MM.1S (cell line): ENCODE measurements around the gene OR2A25.
"Not testable (repeated sequence)": the region's sequence is repeated elsewhere in the genome, so short reads cannot be mapped to it uniquely, and the experiment has no call there.

Source experiments
- DNase-seq: peaks from one replicate; pipeline ENCODE4 v3.0.0-alpha.2; 2015
- H2AFZ ChIP-seq: fragments of 300-600 bp; sonication (generic); 2 replicates; pipeline ENCODE4 v1.6.0; 2016; ENCODE audit warnings: antibody characterized with exemption, low read length
- H3F3A ChIP-seq: fragments of 300-600 bp; sonication (generic); 2 replicates; pipeline ENCODE4 v1.6.1; 2016; ENCODE audit warnings: mild to moderate bottlenecking, antibody characterized with exemption, low read length, moderate library complexity, mixed read lengths; ENCODE audit not compliant: insufficient read depth
- H3K27ac ChIP-seq: fragments of 300-600 bp; sonication (generic); 2 replicates; pipeline ENCODE4 v1.5.1; 2016; ENCODE audit warnings: mild to moderate bottlenecking, low read length
- H3K27me3 ChIP-seq: fragments of 300-600 bp; sonication (generic); replicated peaks from 2 replicates; pipeline ENCODE4 v1.6.0; 2016; ENCODE audit warnings: low read length; ENCODE audit not compliant: insufficient read depth
- H3K36me3 ChIP-seq: fragments of 300-600 bp; sonication (generic); replicated peaks from 2 replicates; pipeline ENCODE4 v1.6.1; 2016; ENCODE audit warnings: mild to moderate bottlenecking, low read length, mixed read lengths; ENCODE audit not compliant: insufficient read depth
- H3K4me1 ChIP-seq: fragments of 300-600 bp; sonication (generic); 2 replicates; pipeline ENCODE4 v1.6.1; 2016; ENCODE audit warnings: low read length, mixed read lengths
- H3K4me2 ChIP-seq: fragments of 300-600 bp; sonication (generic); 2 replicates; pipeline ENCODE4 v1.6.0; 2016; ENCODE audit warnings: low read depth, low read length
- H3K4me3 ChIP-seq: fragments of 300-600 bp; sonication (generic); 2 replicates; pipeline ENCODE4 v1.5.1; 2016; ENCODE audit warnings: low read length, mixed read lengths
- H3K79me2 ChIP-seq: fragments of 300-600 bp; sonication (generic); 2 replicates; pipeline ENCODE4 v1.6.1; 2016; ENCODE audit warnings: mixed run types, low read length, mixed read lengths
- H3K9ac ChIP-seq: fragments of 300-600 bp; sonication (generic); 2 replicates; pipeline ENCODE4 v1.6.1; 2016; ENCODE audit warnings: low read length, mixed read lengths
- H3K9me2 ChIP-seq: fragments of 300-600 bp; sonication (generic); replicated peaks from 2 replicates; pipeline ENCODE4 v1.6.1; 2016; ENCODE audit warnings: mild to moderate bottlenecking, low read length, mixed read lengths; ENCODE audit not compliant: insufficient read depth
- H3K9me3 ChIP-seq: fragments of 300-600 bp; sonication (generic); replicated peaks from 2 replicates; pipeline ENCODE4 v1.6.1; 2016; ENCODE audit warnings: mild to moderate bottlenecking, low read length, mixed read lengths; ENCODE audit not compliant: insufficient read depth
- H4K20me1 ChIP-seq: fragments of 300-600 bp; sonication (generic); 2 replicates; pipeline ENCODE4 v1.6.1; 2016; ENCODE audit warnings: mild to moderate bottlenecking, low read length, moderate library complexity, mixed read lengths; ENCODE audit not compliant: insufficient read depth
- CTCF ChIP-seq: fragments of 300-600 bp; sonication (generic); IDR thresholded peaks from 2 replicates; pipeline ENCODE4 v1.5.1; 2016; ENCODE audit warnings: antibody characterized with exemption, low read length, mixed read lengths
- EZH2 ChIP-seq: fragments of 300-600 bp; sonication (generic); optimal IDR thresholded peaks from 2 replicates; pipeline ENCODE3; 2017; ENCODE audit warnings: low read depth, mild to moderate bottlenecking, antibody characterized with exemption, low read length, mixed read lengths
- EZH2phosphoT487 ChIP-seq: fragments of 300-600 bp; sonication (generic); IDR thresholded peaks from 2 replicates; pipeline ENCODE4 v1.6.1; 2018; ENCODE audit warnings: antibody characterized with exemption, low read length

Gene OR2A25

GRCh38 chr7:144049491-144049890, 20.1 kb upstream of the OR2A25 start:
- H3K27ac ChIP-seq: no peak overlapping the region
- H3K4me1 ChIP-seq: no peaks in the 10 kb centered on the region
- H3K9ac ChIP-seq: no peak overlapping the region

GRCh38 chr7:144050093-144050492, 19.5 kb upstream of the OR2A25 start:
- Histone ChIP-seq H3K4me1 (no peaks in the 10 kb centered on the region), H3K4me3 (no peak overlapping the region), H2AFZ (no peak overlapping the region), H3K4me2 (no peak overlapping the region), H3F3A (no peaks in the 10 kb centered on the region), H3K27me3 (no peaks in the 10 kb centered on the region), H3K9ac (no peak overlapping the region), H3K9me3 (no peaks in the 10 kb centered on the region), H3K79me2 (no peaks in the 10 kb centered on the region), H3K27ac (no peak overlapping the region), H3K36me3 (no peaks in the 10 kb centered on the region), H4K20me1 (no peaks in the 10 kb centered on the region), H3K9me2 (no peaks in the 10 kb centered on the region)
- TF ChIP-seq CTCF (no peak), EZH2 (no peak), EZH2phosphoT487 (no peak)
- no peak for DNase-seq

More at GRCh38 chr7:144049491-144049890, 20.1 kb upstream of the OR2A25 start:
- Histone ChIP-seq H3K9me3 (no peaks in the 10 kb centered on the region), H3K27me3 (no peaks in the 10 kb centered on the region), H2AFZ (no peak overlapping the region), H3K4me2 (no peak overlapping the region), H3F3A (no peaks in the 10 kb centered on the region), H3K79me2 (no peaks in the 10 kb centered on the region), H3K9me2 (no peaks in the 10 kb centered on the region), H3K4me3 (no peak overlapping the region), H3K36me3 (no peaks in the 10 kb centered on the region), H4K20me1 (no peaks in the 10 kb centered on the region)
- TF ChIP-seq CTCF: no peak
- no peak for TF ChIP-seq EZH2
- TF ChIP-seq EZH2phosphoT487: no peak
- no peak for DNase-seq

- H3K27me3 ChIP-seq, H3K9ac ChIP-seq, H3F3A ChIP-seq, H3K9me3 ChIP-seq, H3K4me2 ChIP-seq, H3K9me2 ChIP-seq, H4K20me1 ChIP-seq, H3K36me3 ChIP-seq, H3K4me3 ChIP-seq, H2AFZ ChIP-seq, H3K79me2 ChIP-seq, DNase-seq, H3K4me1 ChIP-seq, H3K27ac ChIP-seq: not testable (repeated sequence)
These were observed 18.7 kb upstream of the OR2A25 start for GRCh38 chr7:144050884-144051283.

- TF ChIP-seq EZH2 (no peak), EZH2phosphoT487 (no peak), CTCF (no peak)
- H4K20me1 ChIP-seq: no peaks in the 10 kb centered on the region
- H3K9ac ChIP-seq: no peak overlapping the region
- H3K36me3 ChIP-seq: no peaks in the 10 kb centered on the region
- no peak overlapping the region for H3K4me3 ChIP-seq
- H3K4me2 ChIP-seq: no peak overlapping the region
- no peaks in the 10 kb centered on the region for H3K9me2 ChIP-seq
- H3K27ac ChIP-seq: no peak overlapping the region
- H3K27me3 ChIP-seq: no peaks in the 10 kb centered on the region
- no peaks in the 10 kb centered on the region for H3K79me2 ChIP-seq
- H3F3A ChIP-seq: no peaks in the 10 kb centered on the region
- no peaks in the 10 kb centered on the region for H3K9me3 ChIP-seq
- no peaks in the 10 kb centered on the region for H3K4me1 ChIP-seq
- DNase-seq: no peak
- no peak overlapping the region for H2AFZ ChIP-seq
These were observed 11.7 kb upstream of the OR2A25 start for GRCh38 chr7:144057954-144058353.
